K562 (cell line): Measurements from ENCODE around the gene VSIG2. TPM values are rescaled to one million over a fixed set of nuclear protein-coding genes. Genes with fewer than 3 reads are reported as not detected.

Experiments used
- ATAC-seq: fragments of 200-7000 bp; cut with Tn5 transposase; 3 replicates; pipeline ENCODE4 v1.9.1; 2020; ENCODE audit warnings: moderate library complexity
- BruUV-seq: library from RNA; stranded (reverse); fragments of 400-500 nt; replicated peaks from 2 replicates; lab custom pipeline; 2021; lab: Mats Ljungman, UMichigan
- CTCF ChIA-PET: fragments of 300-600 bp; formaldehyde crosslinking; extraction: SDS; loops from one replicate; lab custom pipeline; 2021; ENCODE audit warnings: low intra/inter-chr PET ratio; lab: Yijun Ruan, JAX
- POLR2A ChIA-PET: fragments of 300-600, 350-650 bp; sonication (Branson Sonifier 250); formaldehyde crosslinking; extraction: SDS; loops from one replicate; lab custom pipeline; 2021; ENCODE audit warnings: antibody characterized with exemption, inconsistent platforms; lab: Yijun Ruan, JAX
- DNase-seq, 4 experiments: peaks; one replicate each; pipeline versions ENCODE4 v3.0.0 to v3.0.0-alpha.2; 2011 to 2018; ENCODE audit warnings: low spot score in 3 of 4, mixed read lengths in 3 of 4; ENCODE audit errors: extremely low read depth in 1 of 4
- FAIRE-seq: peaks from 2 replicates; lab custom pipeline; 2011; peaks lifted over from hg19 to GRCh38; lab: Jason Lieb, UNC
- H2AFZ ChIP-seq: 2 replicates; pipeline ENCODE4 v1.6.0; 2011; ENCODE audit warnings: low read depth, low read length, control low read depth, inconsistent platforms
- H3K27ac ChIP-seq: fragments of 200-600 bp; 3 replicates; pipeline ENCODE4 v1.8.0; 2011; ENCODE audit warnings: low read depth, mild to moderate bottlenecking, control low read depth, inconsistent platforms, low read length, moderate library complexity, mixed read lengths; ENCODE audit errors: extremely low read depth
- H3K27me3 ChIP-seq, 2 experiments: fragments of 300-600 bp in 1 of 2; 2 replicates in 1 of 2; 3 replicates in 1 of 2; pipeline versions ENCODE4 v1.6.0 to v1.8.0; 2011; ENCODE audit warnings: inconsistent platforms in 2 of 2, low read length in 2 of 2, mild to moderate bottlenecking in 1 of 2, mixed read lengths in 1 of 2, moderate library complexity in 1 of 2; ENCODE audit not compliant: control insufficient read depth in 2 of 2, insufficient read depth in 2 of 2
- H3K36me3 ChIP-seq: fragments of 300-600 bp; 3 replicates; pipeline ENCODE4 v1.8.0; 2011; ENCODE audit warnings: mild to moderate bottlenecking, low read length, inconsistent platforms; ENCODE audit not compliant: control insufficient read depth, insufficient read depth
- H3K4me1 ChIP-seq, 2 experiments: fragments of 200-600 bp in 1 of 2; replicated peaks in 1 of 2; 2 replicates in 1 of 2; 3 replicates in 1 of 2; pipeline versions ENCODE4 v1.5.1 to v1.8.0; 2011; ENCODE audit warnings: inconsistent platforms in 2 of 2, low read length in 2 of 2, mild to moderate bottlenecking in 1 of 2, mixed read lengths in 1 of 2, moderate library complexity in 1 of 2; ENCODE audit not compliant: control insufficient read depth in 2 of 2, insufficient read depth in 2 of 2
- H3K4me2 ChIP-seq: 2 replicates; pipeline ENCODE4 v1.6.1; 2011; ENCODE audit warnings: low read length, control low read depth, inconsistent platforms, mixed read lengths; ENCODE audit not compliant: insufficient read depth
- H3K4me3 ChIP-seq: fragments of 200-600 bp; sonication (generic), shearing (Covaris generic); 2 replicates; pipeline ENCODE4 v1.5.1; 2016; ENCODE audit warnings: control low read depth, inconsistent platforms
- H3K79me2 ChIP-seq: fragments of 200-600 bp; 3 replicates; pipeline ENCODE4 v1.8.0; 2011; ENCODE audit warnings: low read length, inconsistent platforms; ENCODE audit not compliant: control insufficient read depth, insufficient read depth
- H3K9ac ChIP-seq, 2 experiments: 2 replicates each; pipeline versions ENCODE4 v1.6.0 to v1.6.1; 2011; ENCODE audit warnings: low read depth in 2 of 2, low read length in 2 of 2, control low read depth in 1 of 2, inconsistent platforms in 1 of 2, mild to moderate bottlenecking in 1 of 2, mixed read lengths in 1 of 2; ENCODE audit not compliant: insufficient read depth in 1 of 2
- H3K9me1 ChIP-seq: one replicate; pipeline ENCODE4 v1.6.0; 2011; ENCODE audit warnings: inconsistent platforms, mild to moderate bottlenecking, low read length, moderate library complexity; ENCODE audit not compliant: control insufficient read depth, insufficient read depth
- H3K9me3 ChIP-seq: replicated peaks from 2 replicates; pipeline ENCODE4 v1.5.1; 2011; ENCODE audit warnings: low read depth, low read length, inconsistent platforms; ENCODE audit not compliant: control insufficient read depth, insufficient read depth
- H4K20me1 ChIP-seq: replicated peaks from 2 replicates; pipeline ENCODE4 v1.6.1; 2011; ENCODE audit warnings: low read length, inconsistent platforms, mixed read lengths; ENCODE audit not compliant: control insufficient read depth, insufficient read depth
- ATF7 ChIP-seq: fragments of 450-650 bp; IDR thresholded peaks from 2 replicates; pipeline ENCODE4 v1.7.1; 2014; ENCODE audit warnings: mild to moderate bottlenecking, moderate library complexity
- DPF2 ChIP-seq: fragments of 450-650 bp; IDR thresholded peaks from 2 replicates; pipeline ENCODE4 v1.6.1; 2016
- E2F3 ChIP-seq: fragments of 250-450 bp; sonication (Bioruptor Pico); IDR thresholded peaks from 2 replicates; pipeline ENCODE4 v1.4.0; 2020; ENCODE audit warnings: mild to moderate bottlenecking
- FUS ChIP-seq: fragments of 200-400 bp; formaldehyde crosslinking; optimal IDR thresholded peaks from 2 replicates; pipeline ENCODE3; 2017; ENCODE audit warnings: low read depth, low read length
- HDAC3 ChIP-seq: fragments of 450-650 bp; IDR thresholded peaks from 2 replicates; pipeline ENCODE4 v1.6.1; 2018; ENCODE audit warnings: borderline replicate concordance, mild to moderate bottlenecking, moderate library complexity; ENCODE audit not compliant: partially characterized antibody
- HNRNPK ChIP-seq: fragments of 200-400 bp; formaldehyde crosslinking; IDR thresholded peaks from one replicate; pipeline ENCODE4 v1.6.1; 2018; ENCODE audit warnings: mild to moderate bottlenecking, low read depth, low read length; ENCODE audit not compliant: poor library complexity, severe bottlenecking
- PURB ChIP-seq: sonication (generic); formaldehyde crosslinking; IDR thresholded peaks from 2 replicates; pipeline ENCODE4 v1.9.0; 2021; ENCODE audit warnings: low read depth, mild to moderate bottlenecking, missing genetic modification reagents
- RBM15 ChIP-seq: fragments of 200-400 bp; formaldehyde crosslinking; IDR thresholded peaks from 2 replicates; pipeline ENCODE4 v1.6.1; 2018; ENCODE audit warnings: mild to moderate bottlenecking, low read length, moderate library complexity; ENCODE audit not compliant: insufficient read depth
- RHOXF2B ChIP-seq: fragments of 250-450 bp; sonication (Bioruptor Pico); conservative IDR thresholded peaks from 2 replicates; pipeline ENCODE4 v1.5.1; 2021
- STAT5A ChIP-seq: IDR thresholded peaks from 2 replicates; pipeline ENCODE4 v1.6.1; 2012; ENCODE audit warnings: low read length, inconsistent platforms, borderline replicate concordance
- YY1 ChIP-seq, 3 experiments: IDR thresholded peaks; 2 replicates each; pipeline ENCODE4 v1.6.1; 2011; ENCODE audit warnings: low read length in 2 of 3, mild to moderate bottlenecking in 2 of 3, moderate library complexity in 2 of 3, borderline replicate concordance in 1 of 3, control low read depth in 1 of 3, low read depth in 1 of 3; ENCODE audit not compliant: insufficient read depth in 3 of 3, insufficient replicate concordance in 2 of 3, control insufficient read depth in 1 of 3, insufficient read length in 1 of 3; ENCODE audit errors: extremely low read depth in 1 of 3
- ZFP36 ChIP-seq: fragments of 150-350 bp; IDR thresholded peaks from 2 replicates; pipeline ENCODE4 v1.6.1; 2018; ENCODE audit warnings: low read length, low read depth; ENCODE audit not compliant: partially characterized antibody
- ZNF12 ChIP-seq: sonication (generic); formaldehyde crosslinking; IDR thresholded peaks from 2 replicates; pipeline ENCODE4 v1.4.0; 2020; ENCODE audit warnings: mild to moderate bottlenecking, missing genetic modification reagents
- ZNF175 ChIP-seq: fragments of 200-800 bp; sonication (Bioruptor generic); IDR thresholded peaks from 2 replicates; pipeline ENCODE4 v1.6.1; 2016; ENCODE audit warnings: low read depth, mild to moderate bottlenecking, missing genetic modification characterization, missing compliant biosample characterization
- WGBS: fragments of 100-300 bp; shearing (Covaris generic); methylation state at CpG from one replicate; pipeline ENCODE4 v1.1.6; 2016; ENCODE audit warnings: low coverage, mixed read lengths; ENCODE audit not compliant: insufficient coverage; ENCODE audit errors: missing lambda C conversion rate; 5-methylcytosine and 5-hydroxymethylcytosine counted together
- in situ Hi-C: fragments of 300-500 bp; cut with MboI; formaldehyde crosslinking; loops from 4 replicates; pipeline ENCODE4 v1.15.0; 2018; ENCODE audit warnings: inconsistent platforms, mixed read lengths
- intact Hi-C: fragments of 100-400 bp; cut with micrococcal nuclease; formaldehyde crosslinking; loops from 2 replicates; pipeline ENCODE4 v1.14.2; 2022
- polyA plus RNA-seq, 8 experiments: library from polyadenylated mRNA; depleted of rRNA in 4 of 8; stranded (reverse) in 5 of 8; unstranded in 3 of 8; fragments of >200 nt; fragmentation: Nextera tagmentation in 2 of 8; fragmentation: Illumina TruSeq in 1 of 8; extraction: Ambion mirVana in 2 of 8; extraction: Trizol in 1 of 8; gene quantifications; 2 replicates each; pipeline versions ENCODE4 v1.2.1 to v1.2.3, GENCODE V29; 2011 to 2014; ENCODE audit warnings: inconsistent platforms in 1 of 8, missing spikeins in 1 of 8
- total RNA-seq, 7 experiments: library from RNA; depleted of rRNA in 6 of 7; stranded (reverse); fragments of >200 nt in 6 of 7; fragmentation: Illumina TruSeq in 2 of 7; extraction: Trizol in 2 of 7; gene quantifications; 2 replicates each; pipeline versions ENCODE4 v1.2.1 to v1.2.3, GENCODE V29; 2011 to 2021; ENCODE audit warnings: low replicate concordance in 1 of 7
- TF ChIP-seq, protein P1 (sequence below): fragments of 250-450 bp; sonication (Bioruptor Pico); IDR thresholded peaks from 2 replicates; pipeline ENCODE4 v1.8.0; 2022; ENCODE audit warnings: moderate library complexity, mild to moderate bottlenecking, inconsistent platforms
- TF ChIP-seq, protein P2 (sequence below): sonication (generic); formaldehyde crosslinking; IDR thresholded peaks from 2 replicates; pipeline ENCODE4 v1.8.0; 2022; ENCODE audit warnings: mild to moderate bottlenecking, missing genetic modification reagents
- TF ChIP-seq, protein P3 (sequence below), 2 experiments: IDR thresholded peaks in 1 of 2; conservative IDR thresholded peaks in 1 of 2; 2 replicates each; pipeline ENCODE4 v1.6.1; 2016; ENCODE audit warnings: low read depth in 2 of 2, mild to moderate bottlenecking in 1 of 2, missing compliant biosample characterization in 1 of 2, missing genetic modification characterization in 1 of 2, moderate library complexity in 1 of 2

Gene VSIG2
- total and polyA plus RNA-seq, 9 of the 15 experiments (the other 6 are each of a cell fraction or from before 2014, with no cell fraction given), result not detected

DNA sequence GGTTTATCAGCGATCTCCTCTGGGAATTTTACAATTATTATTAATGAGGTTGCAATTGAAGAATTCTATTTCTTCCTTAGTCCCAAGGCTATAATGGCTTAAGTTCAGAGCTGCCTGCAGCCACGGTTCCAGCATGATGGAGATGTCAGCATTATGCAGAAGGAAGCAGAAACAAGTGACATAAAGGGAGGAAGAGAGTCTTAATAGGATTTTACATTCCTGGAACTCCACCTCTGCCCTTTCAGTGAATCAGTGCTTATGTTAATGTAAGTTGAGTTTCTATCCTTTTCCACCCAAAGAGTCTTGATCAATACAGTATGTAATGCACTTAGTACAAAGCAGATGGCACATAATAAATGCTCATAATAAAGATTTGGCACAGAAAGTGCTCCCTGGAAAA lies 23.9 kb downstream of the VSIG2 start (continued):
- no peak for TF ChIP-seq HNRNPK
- TF ChIP-seq E2F3 (CRISPR knock-in tag), result no peak
- no peak for TF ChIP-seq YY1 (IDR thresholded peaks at IDR 0.05; ENCODE audit: borderline replicate concordance in 1 of 3, control insufficient read depth in 1 of 3, extremely low read depth in 1 of 3, insufficient read depth in 3 of 3, insufficient read length in 1 of 3, insufficient replicate concordance in 2 of 3, low read depth in 1 of 3, low read length in 2 of 3)
- TF ChIP-seq STAT5A, result no peak
- no peak for TF ChIP-seq FUS
- TF ChIP-seq, protein P1, sequence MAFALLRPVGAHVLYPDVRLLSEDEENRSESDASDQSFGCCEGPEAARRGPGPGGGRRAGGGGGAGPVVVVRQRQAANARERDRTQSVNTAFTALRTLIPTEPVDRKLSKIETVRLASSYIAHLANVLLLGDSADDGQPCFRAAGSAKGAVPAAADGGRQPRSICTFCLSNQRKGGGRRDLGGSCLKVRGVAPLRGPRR (CRISPR knock-in tag), result no peak
- no peak for TF ChIP-seq RBM15
- no peak for TF ChIP-seq ATF7

DNA sequence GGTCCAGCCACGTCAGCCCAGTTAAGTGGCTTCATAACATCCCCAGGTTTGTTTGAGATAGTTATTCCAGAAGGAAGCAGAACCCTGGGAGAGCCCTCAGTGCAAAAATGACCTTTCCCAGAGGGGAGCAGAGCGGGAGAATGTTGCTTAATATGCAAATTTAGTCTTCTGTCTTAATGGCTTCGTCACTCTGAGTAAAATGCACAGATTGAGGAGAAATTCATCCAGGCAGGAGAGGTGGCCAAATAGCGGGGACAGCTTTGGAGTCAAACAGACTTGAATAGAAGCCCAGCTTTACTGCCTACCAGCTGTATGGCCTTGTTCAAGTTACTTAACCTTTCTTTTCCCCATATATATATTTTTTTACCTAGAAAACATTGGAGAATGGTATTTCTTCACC lies 24.6 kb downstream of the VSIG2 start:
- H4K20me1 ChIP-seq, result 0 out of 2 replicates have a peak, but pooled peaks cover 3% of the 10 kb centered on the region
- POLR2A ChIA-PET, result no interaction called here
- H3K27me3 ChIP-seq, result peaks cover 14 to 45% of the 10 kb centered on the region in 2 experiments; a peak in 4 of 5 replicates
- BruUV-seq, result no TSS peak
- CTCF ChIA-PET, result interaction anchor here (0.6 kb wide), 1 partner anchor 75 kb away, joined by 4 read pairs; no protein-coding TSS in a partner anchor
- H3K4me2 ChIP-seq, result no peak overlapping the region
- ATAC-seq (no peak), DNase-seq (no peak), FAIRE-seq (no peak)
- no peaks in the 10 kb centered on the region for H3K9me1 ChIP-seq
- 0% methylated on average over 4 of the region's 4 CpGs for WGBS
- no peaks in the 10 kb centered on the region for H3K9me3 ChIP-seq
- no peaks in the 10 kb centered on the region; a peak in 1 of 5 replicates for H3K4me1 ChIP-seq
- H3K4me3 ChIP-seq, result no peak overlapping the region
- no peaks in the 10 kb centered on the region for H3K36me3 ChIP-seq
- no peak overlapping the region for H3K9ac ChIP-seq
- in situ Hi-C loops, result no loop called here
- H2AFZ ChIP-seq, result no peak overlapping the region
- no peaks in the 10 kb centered on the region for H3K79me2 ChIP-seq
- no peak overlapping the region for H3K27ac ChIP-seq
- intact Hi-C loops, result no loop called here
- no peak for TF ChIP-seq RHOXF2B
- TF ChIP-seq PURB (CRISPR knock-in tag), result no peak
- TF ChIP-seq, protein P2, sequence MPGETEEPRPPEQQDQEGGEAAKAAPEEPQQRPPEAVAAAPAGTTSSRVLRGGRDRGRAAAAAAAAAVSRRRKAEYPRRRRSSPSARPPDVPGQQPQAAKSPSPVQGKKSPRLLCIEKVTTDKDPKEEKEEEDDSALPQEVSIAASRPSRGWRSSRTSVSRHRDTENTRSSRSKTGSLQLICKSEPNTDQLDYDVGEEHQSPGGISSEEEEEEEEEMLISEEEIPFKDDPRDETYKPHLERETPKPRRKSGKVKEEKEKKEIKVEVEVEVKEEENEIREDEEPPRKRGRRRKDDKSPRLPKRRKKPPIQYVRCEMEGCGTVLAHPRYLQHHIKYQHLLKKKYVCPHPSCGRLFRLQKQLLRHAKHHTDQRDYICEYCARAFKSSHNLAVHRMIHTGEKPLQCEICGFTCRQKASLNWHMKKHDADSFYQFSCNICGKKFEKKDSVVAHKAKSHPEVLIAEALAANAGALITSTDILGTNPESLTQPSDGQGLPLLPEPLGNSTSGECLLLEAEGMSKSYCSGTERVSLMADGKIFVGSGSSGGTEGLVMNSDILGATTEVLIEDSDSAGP (CRISPR knock-in tag), result no peak
- TF ChIP-seq ZNF12 (CRISPR knock-in tag), result no peak
- TF ChIP-seq DPF2, result no peak
- TF ChIP-seq ZFP36, result no peak
- TF ChIP-seq, protein P3, sequence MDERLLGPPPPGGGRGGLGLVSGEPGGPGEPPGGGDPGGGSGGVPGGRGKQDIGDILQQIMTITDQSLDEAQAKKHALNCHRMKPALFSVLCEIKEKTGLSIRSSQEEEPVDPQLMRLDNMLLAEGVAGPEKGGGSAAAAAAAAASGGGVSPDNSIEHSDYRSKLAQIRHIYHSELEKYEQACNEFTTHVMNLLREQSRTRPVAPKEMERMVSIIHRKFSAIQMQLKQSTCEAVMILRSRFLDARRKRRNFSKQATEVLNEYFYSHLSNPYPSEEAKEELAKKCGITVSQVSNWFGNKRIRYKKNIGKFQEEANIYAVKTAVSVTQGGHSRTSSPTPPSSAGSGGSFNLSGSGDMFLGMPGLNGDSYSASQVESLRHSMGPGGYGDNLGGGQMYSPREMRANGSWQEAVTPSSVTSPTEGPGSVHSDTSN (CRISPR knock-in tag; IDR thresholded peaks at IDR 0.05; ENCODE audit: low read depth), result no peak
- TF ChIP-seq, protein P3 (tag; conservative IDR thresholded peaks at IDR 0.05; ENCODE audit: low read depth), result no peak
- TF ChIP-seq ZNF175 (CRISPR knock-in tag), result no peak
- TF ChIP-seq HDAC3, result no peak
